A549 (cell line): ENCODE measurements around the gene CACNA1C. TPM values are rescaled to one million over a fixed set of nuclear protein-coding genes. Genes with fewer than 3 reads are reported as not detected.
A peak's percentile ranks its signal among the peaks of the same experiment; 100 is the strongest.

ENCODE experiments used
- ATAC-seq, 2 experiments: fragments of 200-7000 bp in 1 of 2; fragments of >200 bp in 1 of 2; cut with Nextera tagmentation in 1 of 2; cut with Tn5 transposase in 1 of 2; 3 replicates each; pipeline versions ENCODE4 v1.8.0 to v1.9.1; 2018 to 2020; ENCODE audit warnings: mild to moderate bottlenecking in 1 of 2, moderate library complexity in 1 of 2
- CTCF ChIA-PET: fragments of 300-600 bp; sonication (Branson Sonifier 250); formaldehyde crosslinking; extraction: SDS; loops from one replicate; lab custom pipeline; 2021; ENCODE audit warnings: antibody characterized with exemption, inconsistent platforms; lab: Yijun Ruan, JAX
- POLR2A ChIA-PET: fragments of 350-600 bp; formaldehyde crosslinking; extraction: SDS; loops from one replicate; lab custom pipeline; 2021; ENCODE audit warnings: antibody characterized with exemption, inconsistent platforms; lab: Yijun Ruan, JAX
- DNase-seq, 2 experiments: peaks; one replicate each; pipeline versions ENCODE4 v3.0.0 to v3.0.0-alpha.2; 2011 to 2016; ENCODE audit warnings: low read depth in 1 of 2, low spot score in 1 of 2
- FAIRE-seq: peaks from 2 replicates; lab custom pipeline; 2011; peaks lifted over from hg19 to GRCh38; lab: Jason Lieb, UNC
- H3K27ac ChIP-seq, 2 experiments: fragments of >200 bp; sonication (Bioruptor Twin); formaldehyde crosslinking; 3 replicates each; pipeline ENCODE4 v1.5.1; 2016 to 2017
- H3K4me1 ChIP-seq: fragments of >200 bp; sonication (Bioruptor Twin); formaldehyde crosslinking; 3 replicates; pipeline ENCODE4 v1.6.1; 2016
- H3K4me2 ChIP-seq: fragments of >200 bp; sonication (Bioruptor Twin); formaldehyde crosslinking; 3 replicates; pipeline ENCODE4 v1.6.1; 2016
- H3K4me3 ChIP-seq: fragments of >200 bp; sonication (Bioruptor Twin); formaldehyde crosslinking; 3 replicates; pipeline ENCODE4 v1.5.1; 2016
- H3K9me3 ChIP-seq: fragments of >200 bp; sonication (Bioruptor Twin); formaldehyde crosslinking; 3 replicates; pipeline ENCODE4 v1.6.1; 2016
- CEBPB ChIP-seq, 2 experiments: fragments of >200 bp in 1 of 2; sonication (Bioruptor Twin) in 1 of 2; formaldehyde crosslinking in 1 of 2; IDR thresholded peaks; 2 replicates each; pipeline ENCODE4 v1.6.1; 2012 to 2016
- CHD2 ChIP-seq: fragments of 150-350 bp; IDR thresholded peaks from 2 replicates; pipeline ENCODE4 v1.6.1; 2014; ENCODE audit warnings: low read length; ENCODE audit not compliant: partially characterized antibody
- E2F6 ChIP-seq: IDR thresholded peaks from 2 replicates; pipeline ENCODE4 v1.6.1; 2012; ENCODE audit warnings: low read depth, borderline replicate concordance
- EHF ChIP-seq: fragments of 250-450 bp; sonication (Bioruptor Pico); IDR thresholded peaks from 2 replicates; pipeline ENCODE4 v1.5.0; 2020; ENCODE audit warnings: mild to moderate bottlenecking
- EP300 ChIP-seq, 2 experiments: fragments of >200 bp; sonication (Bioruptor Twin); formaldehyde crosslinking; IDR thresholded peaks; 2 replicates in 1 of 2; 3 replicates in 1 of 2; pipeline ENCODE4 v1.6.1; 2016 to 2017
- FOXS1 ChIP-seq: fragments of 250-450 bp; sonication (Bioruptor Pico); IDR thresholded peaks from 2 replicates; pipeline ENCODE4 v1.5.0; 2020; ENCODE audit warnings: mild to moderate bottlenecking, moderate library complexity
- HES2 ChIP-seq: fragments of >200 bp; sonication (Bioruptor Twin); formaldehyde crosslinking; IDR thresholded peaks from 2 replicates; pipeline ENCODE4 v1.6.1; 2016
- HEYL ChIP-seq: fragments of 250-450 bp; sonication (Bioruptor Pico); IDR thresholded peaks from 2 replicates; pipeline ENCODE4 v1.8.0; 2021; ENCODE audit warnings: mild to moderate bottlenecking, moderate library complexity
- HOXB5 ChIP-seq: fragments of 250-450 bp; sonication (Bioruptor Pico); IDR thresholded peaks from 2 replicates; pipeline ENCODE4 v1.5.0; 2020; ENCODE audit warnings: mild to moderate bottlenecking, moderate library complexity
- JUNB ChIP-seq: fragments of >200 bp; sonication (Bioruptor Twin); formaldehyde crosslinking; IDR thresholded peaks from 2 replicates; pipeline ENCODE4 v1.6.1; 2016
- KDM1A ChIP-seq: fragments of 200-600 bp; sonication (generic); IDR thresholded peaks from 2 replicates; pipeline ENCODE4 v1.6.1; 2016; ENCODE audit warnings: low read depth, mild to moderate bottlenecking
- KDM5A ChIP-seq: fragments of 200-600 bp; sonication (generic); IDR thresholded peaks from 2 replicates; pipeline ENCODE4 v1.6.1; 2016; ENCODE audit warnings: antibody characterized with exemption, mild to moderate bottlenecking
- MAFK ChIP-seq: fragments of 450-650 bp; IDR thresholded peaks from 2 replicates; pipeline ENCODE4 v1.6.1; 2014; ENCODE audit not compliant: partially characterized antibody
- MAZ ChIP-seq: fragments of 150-350 bp; IDR thresholded peaks from 2 replicates; pipeline ENCODE4 v1.6.1; 2014; ENCODE audit warnings: antibody characterized with exemption, low read depth, low read length, borderline replicate concordance
- RAD21 ChIP-seq, 2 experiments: fragments of >200 bp in 1 of 2; sonication (Bioruptor Twin) in 1 of 2; formaldehyde crosslinking in 1 of 2; IDR thresholded peaks in 1 of 2; conservative IDR thresholded peaks in 1 of 2; 2 replicates in 1 of 2; 3 replicates in 1 of 2; pipeline ENCODE4 v1.6.1; 2012 to 2018; ENCODE audit warnings: inconsistent platforms in 1 of 2
- RCOR1 ChIP-seq: fragments of 150-350 bp; IDR thresholded peaks from 2 replicates; pipeline ENCODE4 v1.6.1; 2014; ENCODE audit warnings: antibody characterized with exemption, low read length, low read depth
- REST ChIP-seq: fragments of 200-600 bp; sonication (generic); IDR thresholded peaks from 2 replicates; pipeline ENCODE4 v1.6.1; 2016; ENCODE audit warnings: antibody characterized with exemption, mild to moderate bottlenecking, moderate library complexity
- WGBS: methylation state at CpG from one replicate; pipeline ENCODE4 v1.1.6; 2017; ENCODE audit errors: missing lambda C conversion rate; 5-methylcytosine and 5-hydroxymethylcytosine counted together
- polyA plus RNA-seq, 4 experiments: library from polyadenylated mRNA; depleted of rRNA in 3 of 4; stranded (reverse); fragments of >200 nt; fragmentation: RNase III in 1 of 4; extraction: RNeasy Plus Mini Kit Qiagen cat#74134 plus additional on column Dnase treatment in 1 of 4; gene quantifications; 2 replicates in 3 of 4; 3 replicates in 1 of 4; pipeline ENCODE4 v1.2.3, GENCODE V29; 2011 to 2017

CACNA1C gene
- polyA plus RNA-seq, 2 of the 4 experiments (the other 2 are of a cell fraction) = not detected

- TF ChIP-seq KDM5A (no peak), EP300 (IDR thresholded peaks at IDR 0.05) (no peak), MAFK (no peak), JUNB (no peak), CHD2 (no peak), RAD21 (conservative IDR thresholded peaks at IDR 0.05 in 1 of 2, IDR thresholded peaks at IDR 0.05 in 1 of 2) (no peak), CEBPB (IDR thresholded peaks at IDR 0.05) (no peak), RCOR1 (no peak), HOXB5 (CRISPR knock-in tag) (no peak), HEYL (CRISPR knock-in tag) (no peak), MAZ (no peak), EHF (CRISPR knock-in tag) (no peak)
Observed at GRCh38 chr12:2679816-2680675, 627.3 kb downstream of the CACNA1C start (continued).

GRCh38 chr12:2680676-2681039 lies 627.9 kb downstream of the CACNA1C start:
- no peak overlapping the region for H3K4me2 ChIP-seq
- H3K27ac ChIP-seq = no peak overlapping the region
- DNase-seq = no peak
- FAIRE-seq = no peak
- H3K4me3 ChIP-seq = no peak overlapping the region
- 60% methylated on average over 3 of the region's 3 CpGs for WGBS
- TF ChIP-seq HOXB5 (CRISPR knock-in tag) (no peak), FOXS1 (CRISPR knock-in tag) (no peak), REST (no peak), E2F6 (no peak)
- no peaks in the 10 kb centered on the region for H3K9me3 ChIP-seq
- ChIA-PET POLR2A (no interaction called here), CTCF (interaction anchor here (1.5 to 1.8 kb wide), 3 partner anchors 10 to 98 kb away, joined by 3 to 8 read pairs (median 4); no protein-coding TSS in a partner anchor)
- ATAC-seq = peak in 1 of 2 experiments; percentile 6; a peak in 1 of 6 replicates
- H3K4me1 ChIP-seq = no peaks in the 10 kb centered on the region

GRCh38 chr12:2681450-2682205 lies 628.8 kb downstream of the CACNA1C start:
- Histone ChIP-seq H3K4me3 (no peak overlapping the region), H3K4me2 (no peak overlapping the region), H3K9me3 (no peaks in the 10 kb centered on the region), H3K27ac (no peak overlapping the region), H3K4me1 (no peaks in the 10 kb centered on the region)
- DNase-seq (no peak), ATAC-seq (peak; percentile 15; a peak in 2 of 6 replicates), FAIRE-seq (no peak)
- 52% methylated on average over 12 of the region's 12 CpGs for WGBS
- ChIA-PET CTCF (interaction anchor here (0.8 to 2.4 kb wide), 7 partner anchors 9 to 101 kb away, joined by 3 to 16 read pairs (median 4); no protein-coding TSS in a partner anchor), POLR2A (no interaction called here)
- TF ChIP-seq KDM1A (no peak), HES2 (no peak)
